Endothelial cell of hepatic sinusoid (primary cell): Measurements from ENCODE around the gene VSNL1.

ENCODE experiments used
- in situ Hi-C: cut with HindIII; loops from 2 replicates; pipeline ENCODE4 v1.10.0; 2017; ENCODE audit warnings: low sequenced_read_pairs

VSNL1 gene

GRCh38 chr2:17638196-17638743, 97.8 kb downstream of the VSNL1 start:
- in situ Hi-C loops = no loop called here

- in situ Hi-C loops = no loop called here
These were observed 99.9 kb downstream of the VSNL1 start for GRCh38 chr2:17640406-17640805.

GRCh38 chr2:17643031-17643615, 102.6 kb downstream of the VSNL1 start:
- in situ Hi-C loops = no loop called here

GRCh38 chr2:17644997-17645720, 104.7 kb downstream of the VSNL1 start:
- in situ Hi-C loops = no loop called here

- in situ Hi-C loops = no loop called here
These were observed 105.6 kb downstream of the VSNL1 start for GRCh38 chr2:17646081-17646554.

- in situ Hi-C loops = no loop called here
These were observed 106.6 kb downstream of the VSNL1 start for GRCh38 chr2:17646838-17647701.

- in situ Hi-C loops = no loop called here
These were observed 108.1 kb downstream of the VSNL1 start for GRCh38 chr2:17648581-17648980.

- in situ Hi-C loops = no loop called here
These were observed 108.5 kb downstream of the VSNL1 start for GRCh38 chr2:17649026-17649425.

- in situ Hi-C loops = no loop called here
These were observed 112.3 kb downstream of the VSNL1 start for GRCh38 chr2:17652681-17653394.

- in situ Hi-C loops = no loop called here
These were observed 117.3 kb downstream of the VSNL1 start for GRCh38 chr2:17657759-17658158.

GRCh38 chr2:17658251-17658843, 117.9 kb downstream of the VSNL1 start:
- in situ Hi-C loops = no loop called here

- in situ Hi-C loops = no loop called here
These were observed 119.7 kb downstream of the VSNL1 start for GRCh38 chr2:17660219-17660618.

- in situ Hi-C loops = no loop called here
These were observed 121.0 kb downstream of the VSNL1 start for GRCh38 chr2:17661460-17661859.

GRCh38 chr2:17662723-17663122, 122.2 kb downstream of the VSNL1 start:
- in situ Hi-C loops = no loop called here

GRCh38 chr2:17664534-17664933, 124.0 kb downstream of the VSNL1 start:
- in situ Hi-C loops = no loop called here

GRCh38 chr2:17667898-17668297, 127.4 kb downstream of the VSNL1 start:
- in situ Hi-C loops = no loop called here

GRCh38 chr2:17672583-17673317, 132.3 kb downstream of the VSNL1 start:
- in situ Hi-C loops = no loop called here

GRCh38 chr2:17674817-17675216, 134.3 kb downstream of the VSNL1 start:
- in situ Hi-C loops = no loop called here

GRCh38 chr2:17680119-17680518, 139.6 kb downstream of the VSNL1 start:
- in situ Hi-C loops = no loop called here
